PC-9 (cell line): Measurements from ENCODE around the gene FBXO34.

Source experiments
- EZH2 ChIP-seq: fragments of 200-600 bp; sonication (generic); IDR thresholded peaks from 2 replicates; pipeline ENCODE4 v1.8.0; 2017; ENCODE audit warnings: antibody characterized with exemption, low read depth
- TF ChIP-seq, protein P1 (sequence below): fragments of 200-600 bp; sonication (generic); conservative IDR thresholded peaks from 2 replicates; pipeline ENCODE4 v1.6.1; 2017; ENCODE audit warnings: mixed run types, antibody characterized with exemption, mild to moderate bottlenecking, moderate library complexity

GRCh38 chr14:55355922-55356321, 84.7 kb downstream of the FBXO34 start:
- TF ChIP-seq, protein P1, sequence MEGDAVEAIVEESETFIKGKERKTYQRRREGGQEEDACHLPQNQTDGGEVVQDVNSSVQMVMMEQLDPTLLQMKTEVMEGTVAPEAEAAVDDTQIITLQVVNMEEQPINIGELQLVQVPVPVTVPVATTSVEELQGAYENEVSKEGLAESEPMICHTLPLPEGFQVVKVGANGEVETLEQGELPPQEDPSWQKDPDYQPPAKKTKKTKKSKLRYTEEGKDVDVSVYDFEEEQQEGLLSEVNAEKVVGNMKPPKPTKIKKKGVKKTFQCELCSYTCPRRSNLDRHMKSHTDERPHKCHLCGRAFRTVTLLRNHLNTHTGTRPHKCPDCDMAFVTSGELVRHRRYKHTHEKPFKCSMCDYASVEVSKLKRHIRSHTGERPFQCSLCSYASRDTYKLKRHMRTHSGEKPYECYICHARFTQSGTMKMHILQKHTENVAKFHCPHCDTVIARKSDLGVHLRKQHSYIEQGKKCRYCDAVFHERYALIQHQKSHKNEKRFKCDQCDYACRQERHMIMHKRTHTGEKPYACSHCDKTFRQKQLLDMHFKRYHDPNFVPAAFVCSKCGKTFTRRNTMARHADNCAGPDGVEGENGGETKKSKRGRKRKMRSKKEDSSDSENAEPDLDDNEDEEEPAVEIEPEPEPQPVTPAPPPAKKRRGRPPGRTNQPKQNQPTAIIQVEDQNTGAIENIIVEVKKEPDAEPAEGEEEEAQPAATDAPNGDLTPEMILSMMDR = no peak
- TF ChIP-seq EZH2 = no peak
